ENCODE measurements around the gene NR3C1.
A peak's percentile ranks its signal among the peaks of the same experiment; 100 is the strongest.

NR3C1 gene

DNA sequence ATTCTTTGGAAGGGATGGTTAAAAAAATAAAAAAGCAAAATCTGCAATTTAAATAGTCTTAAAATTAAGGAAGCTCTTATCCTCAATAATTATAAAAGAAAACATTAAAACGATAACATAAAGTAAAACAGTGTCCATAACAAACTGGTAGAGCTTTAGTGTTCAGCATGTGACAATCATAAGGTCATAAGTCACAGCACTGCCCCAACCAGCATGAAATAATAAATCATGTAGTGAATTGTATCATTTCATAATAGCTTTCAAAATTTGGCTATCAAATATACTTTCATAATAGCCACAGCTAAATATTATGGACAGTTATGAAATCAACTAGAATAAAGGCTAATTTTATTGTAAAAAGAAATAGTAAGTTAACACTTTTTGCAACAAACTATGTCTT is 10.0 kb downstream of the NR3C1 start:
- no peak for DNase-seq (ENCODE audit: low read depth)
- TF ChIP-seq, protein P1, sequence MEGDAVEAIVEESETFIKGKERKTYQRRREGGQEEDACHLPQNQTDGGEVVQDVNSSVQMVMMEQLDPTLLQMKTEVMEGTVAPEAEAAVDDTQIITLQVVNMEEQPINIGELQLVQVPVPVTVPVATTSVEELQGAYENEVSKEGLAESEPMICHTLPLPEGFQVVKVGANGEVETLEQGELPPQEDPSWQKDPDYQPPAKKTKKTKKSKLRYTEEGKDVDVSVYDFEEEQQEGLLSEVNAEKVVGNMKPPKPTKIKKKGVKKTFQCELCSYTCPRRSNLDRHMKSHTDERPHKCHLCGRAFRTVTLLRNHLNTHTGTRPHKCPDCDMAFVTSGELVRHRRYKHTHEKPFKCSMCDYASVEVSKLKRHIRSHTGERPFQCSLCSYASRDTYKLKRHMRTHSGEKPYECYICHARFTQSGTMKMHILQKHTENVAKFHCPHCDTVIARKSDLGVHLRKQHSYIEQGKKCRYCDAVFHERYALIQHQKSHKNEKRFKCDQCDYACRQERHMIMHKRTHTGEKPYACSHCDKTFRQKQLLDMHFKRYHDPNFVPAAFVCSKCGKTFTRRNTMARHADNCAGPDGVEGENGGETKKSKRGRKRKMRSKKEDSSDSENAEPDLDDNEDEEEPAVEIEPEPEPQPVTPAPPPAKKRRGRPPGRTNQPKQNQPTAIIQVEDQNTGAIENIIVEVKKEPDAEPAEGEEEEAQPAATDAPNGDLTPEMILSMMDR (conservative IDR thresholded peaks at IDR 0.05; ENCODE audit: low read length) = no peak
- no peak overlapping the region for H3K4me3 ChIP-seq (ENCODE audit: low read length)

DNA sequence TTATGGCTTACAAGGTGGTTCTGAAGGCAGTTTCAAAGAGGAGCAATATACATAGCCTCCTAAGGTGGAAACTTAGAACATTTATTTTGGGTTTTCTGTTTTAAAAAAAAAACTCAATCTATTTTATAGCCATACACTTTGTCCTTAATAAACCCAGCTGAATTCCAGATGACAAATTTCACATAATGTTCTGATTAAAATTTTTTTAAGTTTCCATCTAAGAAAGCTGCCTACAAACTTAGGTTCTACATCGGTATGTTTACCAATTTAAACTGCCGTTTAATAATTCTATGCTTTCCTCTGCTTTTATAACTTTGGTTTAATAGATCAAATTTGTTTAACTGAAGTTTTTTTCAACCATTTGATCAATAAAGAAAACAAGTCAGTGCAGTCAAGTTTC is 12.5 kb downstream of the NR3C1 start:
- H3K4me3 ChIP-seq (ENCODE audit: low read length) = no peak overlapping the region
- peak; percentile 36 for DNase-seq (ENCODE audit: low read depth)
- TF ChIP-seq, protein P1 (conservative IDR thresholded peaks at IDR 0.05; ENCODE audit: low read length) = no peak

DNA sequence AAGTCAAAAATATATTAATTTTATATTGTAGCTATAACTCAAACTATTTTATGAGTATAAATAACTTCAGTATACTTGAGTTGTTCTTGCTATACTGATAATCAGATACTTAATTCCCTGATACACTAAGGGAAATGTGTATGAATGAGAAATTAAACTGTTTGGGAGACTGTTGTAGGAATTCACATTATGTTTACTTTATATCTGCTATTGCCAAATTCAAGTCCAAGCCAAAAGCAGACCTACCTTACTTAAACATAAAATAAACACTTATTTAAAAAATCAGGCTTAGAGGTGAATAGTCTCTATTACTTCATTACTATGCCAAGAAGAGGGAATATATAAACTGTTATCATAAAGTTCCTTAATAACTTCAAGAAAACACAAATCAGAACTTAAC is 13.2 kb downstream of the NR3C1 start:
- no peak for DNase-seq (ENCODE audit: low read depth)
- H3K4me3 ChIP-seq (ENCODE audit: low read length) = no peak overlapping the region
- TF ChIP-seq, protein P1 (conservative IDR thresholded peaks at IDR 0.05; ENCODE audit: low read length) = no peak

DNA sequence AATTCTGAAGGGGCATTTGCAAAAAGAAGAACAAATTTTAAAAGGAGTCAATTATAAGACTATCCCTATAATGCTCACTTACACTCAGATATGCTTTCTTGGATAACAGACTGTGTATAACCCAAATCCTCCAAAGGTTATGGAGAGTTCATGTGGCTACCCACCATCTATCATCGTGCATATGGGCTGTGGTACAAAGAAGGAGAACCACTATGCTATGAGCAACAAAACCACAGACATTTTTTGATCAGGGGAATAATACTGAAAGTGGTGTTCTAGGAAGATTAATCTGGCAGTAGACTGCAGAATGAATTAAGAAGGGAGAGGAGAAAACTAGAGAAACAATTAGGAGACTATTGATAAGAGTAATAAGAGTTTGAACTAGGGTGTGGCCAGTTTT is 16.8 kb downstream of the NR3C1 start:
- H3K4me3 ChIP-seq (ENCODE audit: low read length) = no peak overlapping the region
- DNase-seq (ENCODE audit: low read depth) = peak; percentile 74
- TF ChIP-seq, protein P1 (conservative IDR thresholded peaks at IDR 0.05; ENCODE audit: low read length) = no peak

DNA sequence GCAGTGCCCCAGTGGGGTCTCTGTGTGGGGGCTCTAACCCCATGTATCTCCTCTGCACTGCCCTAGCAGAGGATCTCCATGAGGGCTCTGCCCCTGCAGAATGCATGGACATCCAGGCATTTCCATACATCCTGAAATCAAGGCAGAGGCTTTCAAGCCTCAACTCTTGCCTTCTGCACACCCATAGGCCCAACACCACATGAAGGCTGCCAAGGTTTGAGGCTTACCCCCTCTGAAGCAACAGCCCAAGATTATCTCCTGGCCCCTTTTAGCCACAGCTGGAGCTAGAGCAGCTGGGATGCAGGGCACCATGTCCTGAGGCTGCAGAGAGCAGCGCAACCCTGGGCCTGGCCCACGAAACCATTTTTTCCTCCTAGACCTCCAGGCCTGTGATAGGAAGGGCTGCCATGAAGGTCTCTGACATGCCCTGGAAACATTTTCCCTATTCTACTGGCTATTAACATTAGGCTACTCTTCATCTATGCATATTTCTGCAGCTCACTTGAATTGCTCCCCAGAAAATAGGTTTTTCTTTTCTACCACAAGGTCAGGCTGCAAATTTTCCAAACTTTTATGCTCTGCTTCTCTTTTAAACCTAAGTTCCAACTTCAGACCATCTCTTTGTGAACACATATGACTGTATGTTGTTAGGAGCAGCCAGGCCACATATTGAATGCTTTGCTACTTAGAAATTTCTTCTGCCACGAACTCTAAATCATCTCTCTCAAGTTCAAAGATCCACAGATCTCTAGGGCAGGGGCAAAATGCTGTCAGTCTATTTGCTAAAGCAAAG is 18.4 kb downstream of the NR3C1 start:
- no peak for DNase-seq (ENCODE audit: low read depth)
- TF ChIP-seq, protein P1 (conservative IDR thresholded peaks at IDR 0.05; ENCODE audit: low read length) = no peak
- no peak overlapping the region for H3K4me3 ChIP-seq (ENCODE audit: low read length)

DNA sequence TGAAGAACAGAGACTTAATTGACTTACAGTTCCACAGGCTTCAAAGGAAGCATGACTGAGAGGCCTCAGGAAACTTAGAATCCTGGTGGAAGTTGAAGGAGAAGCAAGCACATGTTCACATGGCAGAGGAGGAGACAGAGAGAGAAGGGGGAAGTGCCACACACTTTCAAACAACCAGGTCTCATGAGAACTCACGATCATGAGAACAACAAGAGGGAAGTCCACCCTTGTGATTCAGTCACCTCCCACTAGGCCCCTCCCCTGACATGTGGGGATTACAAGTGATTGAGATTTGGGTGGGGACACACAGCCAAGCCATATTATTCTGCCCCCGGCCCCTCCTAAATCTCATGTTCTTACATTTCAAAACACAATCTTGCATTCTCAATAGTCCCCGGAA is 19.5 kb downstream of the NR3C1 start:
- TF ChIP-seq, protein P1 (conservative IDR thresholded peaks at IDR 0.05; ENCODE audit: low read length) = no peak
- DNase-seq (ENCODE audit: low read depth) = no peak
- no peak overlapping the region for H3K4me3 ChIP-seq (ENCODE audit: low read length)

DNA sequence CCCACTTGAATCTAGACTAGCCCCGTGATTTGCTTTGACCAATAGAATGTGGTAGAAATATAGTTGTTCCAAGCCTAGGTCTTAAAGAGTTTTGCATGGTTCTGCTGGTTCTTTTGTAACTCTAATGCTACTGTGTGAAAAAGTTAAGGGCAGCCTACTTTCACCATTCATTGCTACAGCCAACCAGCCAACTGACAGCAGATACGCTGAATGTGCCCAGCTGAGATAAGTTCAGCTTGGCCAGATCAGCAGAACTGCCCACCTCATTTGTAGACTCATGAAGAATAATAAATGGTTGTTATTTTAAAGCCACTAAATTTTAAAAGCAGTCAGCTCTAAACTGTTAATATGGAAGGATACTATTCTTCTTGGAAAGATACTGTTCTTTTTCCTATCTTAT is 23.9 kb downstream of the NR3C1 start:
- TF ChIP-seq, protein P1 (conservative IDR thresholded peaks at IDR 0.05; ENCODE audit: low read length) = no peak
- no peak for DNase-seq (ENCODE audit: low read depth)
- H3K4me3 ChIP-seq (ENCODE audit: low read length) = no peak overlapping the region
